H1 (cell line): ENCODE data around the gene MKNK2. TPM values are rescaled to one million over a fixed set of nuclear protein-coding genes. Genes with fewer than 3 reads are reported as not detected.

Source experiments
- CTCF ChIA-PET: fragments of 300-600 bp; sonication (Branson Sonifier 250); formaldehyde crosslinking; loops from one replicate; lab custom pipeline; 2021; ENCODE audit not compliant: partially characterized antibody; lab: Charles Lee
- POLR2A ChIA-PET: fragments of 300-600 bp; sonication (Branson Sonifier 250); formaldehyde crosslinking; loops from one replicate; lab custom pipeline; 2021; ENCODE audit warnings: inconsistent platforms; ENCODE audit not compliant: partially characterized antibody; lab: Charles Lee
- DNase-seq, 2 experiments: peaks; one replicate each; pipeline versions ENCODE4 v3.0.0 to v3.0.0-alpha.2; 2010 to 2022; ENCODE audit warnings: low spot score in 2 of 2, low read depth in 1 of 2, mixed read lengths in 1 of 2
- FAIRE-seq: peaks from 2 replicates; lab custom pipeline; 2011; peaks lifted over from hg19 to GRCh38; lab: Jason Lieb, UNC
- H2AFZ ChIP-seq: 2 replicates; pipeline ENCODE4 v1.8.1; 2012; ENCODE audit warnings: low read length, inconsistent platforms
- H2AK5ac ChIP-seq: 2 replicates; pipeline ENCODE4 v1.6.1; 2013; ENCODE audit warnings: low read depth, low read length
- H2BK120ac ChIP-seq: replicated peaks from 2 replicates; pipeline ENCODE3; 2013; ENCODE audit warnings: low read depth, low read length, inconsistent platforms
- H2BK12ac ChIP-seq: 2 replicates; pipeline ENCODE4 v1.6.1; 2013; ENCODE audit warnings: low read depth, low read length
- H2BK15ac ChIP-seq: 2 replicates; pipeline ENCODE4 v1.6.1; 2013; ENCODE audit warnings: low read length
- H2BK20ac ChIP-seq: 2 replicates; pipeline ENCODE4 v1.6.1; 2013; ENCODE audit warnings: low read length
- H2BK5ac ChIP-seq: 2 replicates; pipeline ENCODE4 v1.6.1; 2013; ENCODE audit warnings: low read depth, low read length
- H3K14ac ChIP-seq: 2 replicates; pipeline ENCODE4 v1.6.1; 2013; ENCODE audit warnings: inconsistent platforms; ENCODE audit not compliant: insufficient read length
- H3K18ac ChIP-seq: 2 replicates; pipeline ENCODE4 v1.6.1; 2013; ENCODE audit warnings: low read length; ENCODE audit errors: extremely low read depth
- H3K23ac ChIP-seq: 2 replicates; pipeline ENCODE4 v1.6.1; 2013; ENCODE audit warnings: inconsistent platforms; ENCODE audit not compliant: insufficient read length
- H3K23me2 ChIP-seq: 2 replicates; pipeline ENCODE4 v1.6.1; 2013; ENCODE audit warnings: low read depth, low read length
- H3K27ac ChIP-seq: 2 replicates; pipeline ENCODE4 v1.6.1; 2011; ENCODE audit warnings: low read depth, low read length, inconsistent platforms
- H3K27me3 ChIP-seq, 4 experiments: replicated peaks in 1 of 4; 1 replicate in 1 of 4; 2 replicates in 3 of 4; pipeline versions ENCODE4 v1.6.1 to v1.8.1; 2011 to 2013; ENCODE audit warnings: low read length in 3 of 4, mild to moderate bottlenecking in 3 of 4, inconsistent platforms in 2 of 4, mixed read lengths in 2 of 4, moderate library complexity in 1 of 4; ENCODE audit not compliant: control insufficient read depth in 3 of 4, insufficient read depth in 3 of 4; ENCODE audit errors: extremely low read depth in 1 of 4
- H3K36me3 ChIP-seq, 4 experiments: 2 replicates each; pipeline versions ENCODE4 v1.6.1 to v1.8.1; 2011 to 2013; ENCODE audit warnings: mild to moderate bottlenecking in 4 of 4, low read length in 3 of 4, moderate library complexity in 2 of 4, control low read depth in 1 of 4, inconsistent platforms in 1 of 4; ENCODE audit not compliant: insufficient read depth in 4 of 4, control insufficient read depth in 2 of 4
- H3K4ac ChIP-seq: replicated peaks from 2 replicates; pipeline ENCODE3; 2013; ENCODE audit warnings: low read length, low read depth, mixed read lengths, inconsistent platforms; ENCODE audit not compliant: insufficient read length
- H3K4me1 ChIP-seq, 4 experiments: replicated peaks in 1 of 4; 1 replicate in 1 of 4; 2 replicates in 3 of 4; pipeline versions ENCODE4 v1.6.1 to v1.8.1; 2011 to 2013; ENCODE audit warnings: low read length in 3 of 4, inconsistent platforms in 2 of 4, mixed read lengths in 1 of 4; ENCODE audit not compliant: insufficient read depth in 4 of 4, control insufficient read depth in 3 of 4
- H3K4me2 ChIP-seq, 2 experiments: 2 replicates each; pipeline versions ENCODE4 v1.6.1 to v1.8.1; 2011 to 2013; ENCODE audit warnings: low read depth in 2 of 2, low read length in 2 of 2, control low read depth in 1 of 2, inconsistent platforms in 1 of 2, mild to moderate bottlenecking in 1 of 2; ENCODE audit not compliant: insufficient read depth in 1 of 2
- H3K4me3 ChIP-seq, 4 experiments: fragments of 200-600, 300-600 bp in 1 of 4; sonication (generic), shearing (Covaris generic), sonication (Bioruptor Twin) in 1 of 4; 2 replicates each; pipeline versions ENCODE4 v1.5.1 to v1.8.1; 2011 to 2016; ENCODE audit warnings: low read length in 4 of 4, low read depth in 3 of 4, control low read depth in 2 of 4, inconsistent platforms in 2 of 4, mild to moderate bottlenecking in 2 of 4, mixed read lengths in 1 of 4, moderate library complexity in 1 of 4; ENCODE audit not compliant: insufficient read depth in 2 of 4; ENCODE audit errors: extremely low read depth in 1 of 4
- H3K56ac ChIP-seq: replicated peaks from 2 replicates; pipeline ENCODE3; 2013; ENCODE audit warnings: low read depth, mild to moderate bottlenecking, mixed read lengths, low read length, inconsistent platforms; ENCODE audit not compliant: insufficient read length
- H3K79me1 ChIP-seq: 2 replicates; pipeline ENCODE4 v1.6.1; 2013; ENCODE audit warnings: low read depth, low read length, control low read depth
- H3K79me2 ChIP-seq, 2 experiments: 2 replicates each; pipeline versions ENCODE4 v1.6.1 to v1.8.1; 2012 to 2013; ENCODE audit warnings: low read length in 2 of 2, mild to moderate bottlenecking in 2 of 2, inconsistent platforms in 1 of 2; ENCODE audit not compliant: insufficient read depth in 2 of 2, control insufficient read depth in 1 of 2
- H3K9ac ChIP-seq, 4 experiments: replicated peaks in 1 of 4; 1 replicate in 1 of 4; 2 replicates in 3 of 4; pipeline versions ENCODE4 v1.6.1 to v1.8.1; 2011 to 2013; ENCODE audit warnings: low read depth in 3 of 4, low read length in 3 of 4, control low read depth in 2 of 4, mild to moderate bottlenecking in 2 of 4, moderate library complexity in 2 of 4, inconsistent platforms in 1 of 4; ENCODE audit errors: extremely low read depth in 1 of 4
- H3K9me3 ChIP-seq, 2 experiments: 2 replicates each; pipeline versions ENCODE4 v1.6.1 to v1.8.1; 2012 to 2013; ENCODE audit warnings: mild to moderate bottlenecking in 2 of 2, moderate library complexity in 2 of 2, control low read depth in 1 of 2, inconsistent platforms in 1 of 2, low read depth in 1 of 2, low read length in 1 of 2, mixed read lengths in 1 of 2; ENCODE audit not compliant: insufficient read depth in 2 of 2
- H4K20me1 ChIP-seq, 2 experiments: replicated peaks in 1 of 2; 2 replicates each; pipeline versions ENCODE3 to v1.8.1; 2011 to 2013; ENCODE audit warnings: inconsistent platforms in 2 of 2, low read length in 2 of 2, mild to moderate bottlenecking in 1 of 2; ENCODE audit not compliant: insufficient read depth in 2 of 2, control insufficient read depth in 1 of 2
- H4K5ac ChIP-seq: 2 replicates; pipeline ENCODE4 v1.6.1; 2013; ENCODE audit warnings: low read length, low read depth, mixed read lengths, inconsistent platforms; ENCODE audit not compliant: insufficient read length
- H4K8ac ChIP-seq: 2 replicates; pipeline ENCODE4 v1.8.0; 2013; ENCODE audit warnings: mild to moderate bottlenecking, moderate library complexity, low read length, inconsistent platforms; ENCODE audit not compliant: insufficient read depth; ENCODE audit errors: extremely low read depth
- H4K91ac ChIP-seq: replicated peaks from 2 replicates; pipeline ENCODE3; 2013; ENCODE audit warnings: low read length, mixed read lengths, inconsistent platforms; ENCODE audit not compliant: insufficient read length
- KDM4A ChIP-seq: IDR thresholded peaks from one replicate; pipeline ENCODE4 v1.7.1; 2012; ENCODE audit warnings: low read depth, mild to moderate bottlenecking, moderate library complexity, low read length, inconsistent platforms; ENCODE audit not compliant: severe bottlenecking
- KDM5A ChIP-seq: fragments of 200-600 bp; IDR thresholded peaks from 2 replicates; pipeline ENCODE4 v1.7.1; 2012; ENCODE audit warnings: mild to moderate bottlenecking, low read length, inconsistent platforms, mixed read lengths
- WGBS, 2 experiments: shearing (Covaris generic) in 1 of 2; methylation state at CpG; one replicate each; pipeline versions ENCODE4 v1.1.6 to v1.1.7; 2013 to 2015; ENCODE audit warnings: low lambda C conversion rate in 2 of 2, mixed read lengths in 2 of 2, inconsistent platforms in 1 of 2, low coverage in 1 of 2, missing lambda C conversion rate in 1 of 2; ENCODE audit not compliant: insufficient replicate concordance in 2 of 2, insufficient coverage in 1 of 2, insufficient read length in 1 of 2; ENCODE audit errors: extremely low coverage in 1 of 2, missing lambda C conversion rate in 1 of 2; 5-methylcytosine and 5-hydroxymethylcytosine counted together
- polyA plus RNA-seq, 7 experiments: library from polyadenylated mRNA; depleted of rRNA in 3 of 7; stranded (reverse) in 5 of 7; unstranded in 2 of 7; fragments of >200 nt in 5 of 7; fragments of 200-250 nt in 2 of 7; gene quantifications; 1 replicate in 5 of 7; 2 replicates in 1 of 7; 4 replicates in 1 of 7; pipeline versions ENCODE4 v1.2.1 to v1.2.3, GENCODE V29; 2011 to 2013; ENCODE audit warnings: missing spikeins in 2 of 7, mixed read lengths in 2 of 7
- total RNA-seq: library from RNA; stranded (reverse); fragmentation: NEBNext Ultra II Directional; extraction: Animal tissue kit (Norgen Biotek cat#: 25700); gene quantifications from 2 replicates; pipeline ENCODE4 v1.2.1, GENCODE V29; 2021

The MKNK2 gene
- total and polyA plus RNA-seq, 2 of the 8 experiments (the other 6 are each of a cell fraction or from before 2014, with no cell fraction given): 163 to 166 TPM

DNA sequence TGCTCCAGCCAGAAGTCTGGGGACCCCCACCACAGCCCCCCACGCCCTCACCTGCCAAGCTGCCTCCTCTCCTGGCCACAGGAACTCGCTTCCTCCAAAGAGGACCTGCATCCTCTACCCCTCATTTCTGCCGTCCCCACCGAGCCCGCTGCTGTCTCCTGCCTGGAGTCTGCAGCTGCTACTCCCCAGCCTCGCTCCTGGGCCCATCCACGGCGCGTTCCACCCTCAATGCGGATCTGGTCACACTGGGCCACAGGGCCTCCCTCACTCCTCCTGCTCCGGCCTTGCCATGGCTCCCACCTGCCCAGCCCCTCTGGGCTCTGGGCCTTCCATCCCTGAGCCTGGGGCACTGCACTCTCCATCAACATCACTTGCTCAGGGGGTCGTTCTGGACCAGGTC, 39.9 kb downstream of the MKNK2 start:
- H2BK5ac ChIP-seq: no peak overlapping the region
- no peaks in the 10 kb centered on the region; a peak in 1 of 8 replicates for H3K36me3 ChIP-seq
- no peak overlapping the region for H3K23ac ChIP-seq
- H3K18ac ChIP-seq: no peak overlapping the region
- no peaks in the 10 kb centered on the region for H3K27me3 ChIP-seq
- peaks cover 0 to 13% (median 3%) of the 10 kb centered on the region in 4 experiments; a peak in 5 of 7 replicates for H3K4me1 ChIP-seq
- peaks cover 7% of the 10 kb centered on the region; the same call in 1 of the 2 replicates for H3K23me2 ChIP-seq
- H2BK120ac ChIP-seq: no peak overlapping the region
- no peak overlapping the region for H3K56ac ChIP-seq
- H3K79me1 ChIP-seq: peaks cover 4% of the 10 kb centered on the region; the same call in 1 of the 2 replicates
- DNase-seq (no peak), FAIRE-seq (no peak)
- H2AK5ac ChIP-seq: no peak overlapping the region
- no peak overlapping the region for H3K4me2 ChIP-seq
- no peak overlapping the region for H3K9ac ChIP-seq
- H3K79me2 ChIP-seq: peaks cover 0 to 3% of the 10 kb centered on the region in 2 experiments; a peak in 1 of 4 replicates
- no peak overlapping the region for H3K4me3 ChIP-seq
- no peak overlapping the region for H2BK20ac ChIP-seq
- H3K4ac ChIP-seq: no peak overlapping the region
- ChIA-PET CTCF (no interaction called here), POLR2A (interaction anchor here (0.8 to 2.1 kb wide), 5 partner anchors 9 to 57 kb away, joined by 3 to 4 read pairs (median 3); no protein-coding TSS in a partner anchor)
- no peaks in the 10 kb centered on the region; a peak in 1 of 4 replicates for H3K9me3 ChIP-seq
- H3K27ac ChIP-seq: no peak overlapping the region
- WGBS, 2 experiments: 97% methylated on average over 10 of the region's 12 CpGs; no CpG with 5 or more reads in 1 of the 2 experiments
- no peak overlapping the region for H2BK12ac ChIP-seq
- H3K14ac ChIP-seq: no peak overlapping the region
- H4K5ac ChIP-seq: no peak overlapping the region
- no peak for TF ChIP-seq KDM4A
- TF ChIP-seq KDM5A: no peak
- H4K8ac ChIP-seq: no peak overlapping the region
- H2AFZ ChIP-seq: no peak overlapping the region
- H2BK15ac ChIP-seq: no peak overlapping the region
- H4K20me1 ChIP-seq: peaks cover 10 to 16% of the 10 kb centered on the region in 2 experiments
- H4K91ac ChIP-seq: no peak overlapping the region
